ENCODE data around the gene TBC1D22A. TPM values are rescaled to one million over a fixed set of nuclear protein-coding genes. Genes with fewer than 3 reads are reported as not detected.

The TBC1D22A gene
- total and polyA plus RNA-seq, 2 experiments from 2014 or later = 15.3 to 19.8 TPM

- Histone ChIP-seq H3K4me1 (ENCODE audit: insufficient read depth) (no peaks in the 10 kb centered on the region), H3K4me2 (no peak overlapping the region), H3K9me2 (replicated peaks; ENCODE audit: insufficient read depth) (no peaks in the 10 kb centered on the region), H3K36me3 (replicated peaks; ENCODE audit: insufficient read depth, low read depth) (no peaks in the 10 kb centered on the region), H3K27me3 (no peaks in the 10 kb centered on the region), H3K9me3 (ENCODE audit: low read depth) (no peaks in the 10 kb centered on the region), H3K27ac (no peak overlapping the region), H3K79me2 (no peaks in the 10 kb centered on the region), H4K20me1 (ENCODE audit: insufficient read depth, poor library complexity, severe bottlenecking) (no peaks in the 10 kb centered on the region), H3K4me3 (no peak overlapping the region), H2AFZ (no peak overlapping the region)
- no peak for DNase-seq (ENCODE audit: low spot score)
- no peak for TF ChIP-seq CTCF (IDR thresholded peaks at IDR 0.05; ENCODE audit: poor library complexity)
- no peak for TF ChIP-seq EZH2 (IDR thresholded peaks at IDR 0.05; ENCODE audit: borderline replicate concordance)
- TF ChIP-seq EZH2phosphoT487 (IDR thresholded peaks at IDR 0.05; ENCODE audit: low read depth, severe bottlenecking, unreplicated experiment) = no peak
- WGBS (ENCODE audit: low lambda C conversion rate, missing lambda C conversion rate) = 96% methylated on average over 24 of the region's 24 CpGs
Observed at GRCh38 chr22:46995501-46996360, 233.3 kb downstream of the TBC1D22A start.

GRCh38 chr22:46996595-46997310 lies 234.3 kb downstream of the TBC1D22A start:
- Histone ChIP-seq H2AFZ (no peak overlapping the region), H3K36me3 (replicated peaks; ENCODE audit: insufficient read depth, low read depth) (no peaks in the 10 kb centered on the region), H3K79me2 (no peaks in the 10 kb centered on the region), H3K4me2 (no peak overlapping the region), H4K20me1 (ENCODE audit: insufficient read depth, poor library complexity, severe bottlenecking) (no peaks in the 10 kb centered on the region), H3K27ac (no peak overlapping the region), H3K9me2 (replicated peaks; ENCODE audit: insufficient read depth) (no peaks in the 10 kb centered on the region), H3K4me1 (ENCODE audit: insufficient read depth) (no peaks in the 10 kb centered on the region), H3K4me3 (no peak overlapping the region), H3K27me3 (no peaks in the 10 kb centered on the region), H3K9me3 (ENCODE audit: low read depth) (no peaks in the 10 kb centered on the region)
- WGBS (ENCODE audit: low lambda C conversion rate, missing lambda C conversion rate) = 88% methylated on average over 11 of the region's 11 CpGs
- TF ChIP-seq EZH2phosphoT487 (IDR thresholded peaks at IDR 0.05; ENCODE audit: low read depth, severe bottlenecking, unreplicated experiment) = no peak
- TF ChIP-seq EZH2 (IDR thresholded peaks at IDR 0.05; ENCODE audit: borderline replicate concordance) = no peak
- TF ChIP-seq CTCF (IDR thresholded peaks at IDR 0.05; ENCODE audit: poor library complexity) = peak; percentile 17
- DNase-seq (ENCODE audit: low spot score) = no peak

- no peaks in the 10 kb centered on the region for H3K27me3 ChIP-seq
- H3K4me2 ChIP-seq = no peak overlapping the region
- 89% methylated on average over 15 of the region's 15 CpGs for WGBS (ENCODE audit: low lambda C conversion rate, missing lambda C conversion rate)
- no peaks in the 10 kb centered on the region for H3K9me3 ChIP-seq (ENCODE audit: low read depth)
- no peaks in the 10 kb centered on the region for H3K9me2 ChIP-seq (replicated peaks; ENCODE audit: insufficient read depth)
- H3K27ac ChIP-seq = no peak overlapping the region
- H2AFZ ChIP-seq = no peak overlapping the region
- no peaks in the 10 kb centered on the region for H4K20me1 ChIP-seq (ENCODE audit: insufficient read depth, poor library complexity, severe bottlenecking)
- H3K36me3 ChIP-seq (replicated peaks; ENCODE audit: insufficient read depth, low read depth) = no peaks in the 10 kb centered on the region
- H3K79me2 ChIP-seq = no peaks in the 10 kb centered on the region
- no peak overlapping the region for H3K4me3 ChIP-seq
- DNase-seq (ENCODE audit: low spot score) = no peak
- H3K4me1 ChIP-seq (ENCODE audit: insufficient read depth) = no peaks in the 10 kb centered on the region
- TF ChIP-seq EZH2phosphoT487 (IDR thresholded peaks at IDR 0.05; ENCODE audit: low read depth, severe bottlenecking, unreplicated experiment) (no peak), CTCF (IDR thresholded peaks at IDR 0.05; ENCODE audit: poor library complexity) (no peak)
Observed at GRCh38 chr22:46997311-46997970, 235.0 kb downstream of the TBC1D22A start.
